Measurements from ENCODE around the gene GOPC.

Gene GOPC

GRCh38 chr6:117540670-117541069 lies 61.6 kb downstream of the GOPC start:
- no peak for DNase-seq (ENCODE audit: low read depth)

DNA sequence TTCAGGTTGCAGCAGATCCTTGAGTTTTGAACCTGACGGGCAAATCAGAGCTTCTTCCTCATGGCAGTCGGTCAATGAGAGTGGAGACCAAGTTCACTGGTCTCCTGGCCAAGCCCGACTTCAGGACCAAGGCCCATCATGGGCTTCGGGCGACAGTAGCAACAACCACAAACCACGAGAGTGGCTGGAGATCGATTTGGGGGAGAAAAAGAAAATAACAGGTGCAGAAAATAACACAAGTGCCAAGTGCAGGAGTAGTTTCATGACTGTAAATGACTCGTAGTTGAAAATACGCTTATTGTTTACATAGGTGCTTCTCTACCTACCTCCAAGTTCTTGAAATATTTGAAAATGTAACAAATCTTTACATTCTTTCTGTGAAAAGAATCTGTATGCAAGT lies 63.7 kb downstream of the GOPC start:
- DNase-seq (ENCODE audit: low read depth) = no peak
- no peak overlapping the region for H3K4me3 ChIP-seq (ENCODE audit: low read length)
- TF ChIP-seq CTCF (conservative IDR thresholded peaks at IDR 0.05; ENCODE audit: low read length) = no peak

More at GRCh38 chr6:117540670-117541069, 61.6 kb downstream of the GOPC start:
- TF ChIP-seq CTCF (conservative IDR thresholded peaks at IDR 0.05; ENCODE audit: low read length) = no peak
- H3K4me3 ChIP-seq (ENCODE audit: low read length) = no peak overlapping the region

GRCh38 chr6:117536317-117536716 lies 66.0 kb downstream of the GOPC start:
- H3K4me3 ChIP-seq (ENCODE audit: low read length) = no peak overlapping the region
- DNase-seq (ENCODE audit: low read depth) = peak; percentile 34
- no peak for TF ChIP-seq CTCF (conservative IDR thresholded peaks at IDR 0.05; ENCODE audit: low read length)

DNA sequence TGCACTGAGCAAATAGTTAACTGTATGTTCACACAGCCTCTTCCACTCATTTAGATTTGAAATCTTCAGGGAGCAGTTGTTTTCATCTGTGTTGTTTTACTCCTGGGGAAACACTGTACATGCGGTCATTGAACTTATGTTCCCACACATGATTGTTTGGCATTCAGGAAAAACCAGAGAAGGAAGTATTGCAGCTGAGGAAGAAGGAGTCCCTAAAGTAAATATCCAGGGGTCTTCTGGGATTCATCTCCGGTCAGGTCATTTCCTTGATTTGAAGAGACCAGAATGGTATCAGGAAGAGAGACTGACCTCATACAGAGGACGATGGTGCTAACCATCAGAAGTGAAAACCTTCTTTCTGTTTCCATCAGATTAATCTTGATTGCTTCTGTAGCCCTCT lies 67.3 kb downstream of the GOPC start:
- no peak for DNase-seq (ENCODE audit: low read depth)
- no peak overlapping the region for H3K4me3 ChIP-seq (ENCODE audit: low read length)
- TF ChIP-seq CTCF (conservative IDR thresholded peaks at IDR 0.05; ENCODE audit: low read length) = no peak

DNA sequence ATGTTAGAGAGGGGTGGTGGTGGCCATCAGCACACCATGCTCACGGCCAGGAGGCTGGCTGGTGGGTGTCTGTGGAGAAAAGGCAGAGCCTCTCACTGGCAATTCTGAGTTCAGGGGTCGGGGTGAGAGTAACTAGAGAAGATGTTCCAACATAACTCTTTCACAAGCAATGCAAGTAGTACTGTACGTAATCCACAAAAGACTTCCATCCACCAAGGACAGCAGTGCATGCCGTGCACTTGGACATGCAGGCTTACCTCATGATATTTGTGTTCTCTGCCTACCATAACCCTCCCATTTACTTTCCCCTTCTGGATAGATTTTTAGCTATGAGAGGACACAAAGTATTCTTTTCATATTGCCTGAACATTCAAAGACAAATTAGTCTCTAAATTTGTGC lies 68.5 kb downstream of the GOPC start:
- no peak for TF ChIP-seq CTCF (conservative IDR thresholded peaks at IDR 0.05; ENCODE audit: low read length)
- H3K4me3 ChIP-seq (ENCODE audit: low read length) = no peak overlapping the region

GRCh38 chr6:117531809-117532725 lies 70.2 kb downstream of the GOPC start:
- no peak for TF ChIP-seq CTCF (conservative IDR thresholded peaks at IDR 0.05; ENCODE audit: low read length)
- no peak overlapping the region for H3K4me3 ChIP-seq (ENCODE audit: low read length)
- DNase-seq (ENCODE audit: low read depth) = no peak

More for the DNA sequence above, 68.5 kb downstream of the GOPC start:
- DNase-seq (ENCODE audit: low read depth) = no peak

DNA sequence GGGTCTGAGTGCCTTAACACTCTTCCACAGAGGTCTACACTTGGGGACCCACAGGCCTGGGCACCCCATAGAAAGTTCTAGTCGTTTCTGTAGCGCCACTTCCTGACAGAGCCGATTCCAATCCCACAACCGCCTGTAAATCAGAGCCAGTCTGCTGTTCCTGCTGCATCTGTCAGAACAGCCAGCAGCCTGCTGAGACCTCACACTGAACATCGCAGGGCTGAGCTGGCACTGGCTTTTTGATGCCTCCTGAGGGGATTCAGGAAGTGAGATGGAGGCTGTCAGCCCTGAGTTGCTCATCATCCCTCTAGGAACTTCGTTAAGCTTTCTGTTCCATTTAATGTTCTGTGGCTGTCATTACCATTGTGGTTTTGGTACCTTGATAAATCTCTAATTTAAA lies 71.0 kb downstream of the GOPC start:
- TF ChIP-seq CTCF (conservative IDR thresholded peaks at IDR 0.05; ENCODE audit: low read length) = no peak
- DNase-seq (ENCODE audit: low read depth) = peak; percentile 16
- H3K4me3 ChIP-seq (ENCODE audit: low read length) = no peak overlapping the region
